ENCODE data around the gene PTPN20. TPM values are rescaled to one million over a fixed set of nuclear protein-coding genes. Genes with fewer than 3 reads are reported as not detected.

Gene PTPN20
- total RNA-seq, 2 donors from 2014 or later = 9.7 to 14.2 TPM

DNA sequence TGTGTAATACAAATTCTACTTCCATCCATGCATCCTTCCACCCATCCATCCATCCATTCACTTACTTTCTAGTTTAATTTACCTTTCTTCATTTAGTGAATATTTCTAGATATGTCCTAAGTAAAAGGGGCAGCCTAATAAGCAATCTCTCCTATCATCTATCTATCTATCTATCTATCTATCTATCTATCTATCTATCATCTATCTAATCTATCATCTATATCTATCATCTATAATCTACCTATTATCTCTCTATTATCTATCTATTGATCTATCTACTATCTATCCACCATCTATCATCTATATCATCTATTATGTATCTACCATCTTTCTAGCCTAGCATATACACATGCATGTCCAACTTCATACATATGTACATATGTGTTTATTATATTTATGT lies 104.2 kb downstream of the PTPN20 start:
- intact Hi-C loops (cut with DNase I) = no loop called here
- DNase-seq = no peak
- ATAC-seq = no peak

DNA sequence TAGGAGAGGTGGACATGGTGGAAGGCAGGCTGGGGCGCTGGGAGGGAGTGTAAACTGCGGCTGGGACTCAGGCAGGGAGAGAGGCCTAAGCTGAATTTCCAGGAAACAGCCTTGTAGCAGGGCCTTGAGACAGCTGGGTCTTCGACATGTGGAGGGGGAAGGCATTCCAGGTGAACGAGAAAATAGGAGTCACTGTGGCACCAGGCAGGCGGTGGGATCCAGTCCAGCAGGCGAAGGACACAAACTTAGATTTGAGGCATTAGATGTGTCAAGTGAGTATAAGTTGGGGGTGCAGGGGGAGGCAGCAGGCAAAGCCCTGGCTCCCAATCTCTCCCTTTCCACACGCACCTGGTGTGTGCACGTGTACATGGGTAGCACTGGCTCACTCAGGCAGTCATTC lies 105.3 kb downstream of the PTPN20 start:
- no peak for ATAC-seq
- no peak for DNase-seq
- intact Hi-C loops (cut with DNase I) = no loop called here

DNA sequence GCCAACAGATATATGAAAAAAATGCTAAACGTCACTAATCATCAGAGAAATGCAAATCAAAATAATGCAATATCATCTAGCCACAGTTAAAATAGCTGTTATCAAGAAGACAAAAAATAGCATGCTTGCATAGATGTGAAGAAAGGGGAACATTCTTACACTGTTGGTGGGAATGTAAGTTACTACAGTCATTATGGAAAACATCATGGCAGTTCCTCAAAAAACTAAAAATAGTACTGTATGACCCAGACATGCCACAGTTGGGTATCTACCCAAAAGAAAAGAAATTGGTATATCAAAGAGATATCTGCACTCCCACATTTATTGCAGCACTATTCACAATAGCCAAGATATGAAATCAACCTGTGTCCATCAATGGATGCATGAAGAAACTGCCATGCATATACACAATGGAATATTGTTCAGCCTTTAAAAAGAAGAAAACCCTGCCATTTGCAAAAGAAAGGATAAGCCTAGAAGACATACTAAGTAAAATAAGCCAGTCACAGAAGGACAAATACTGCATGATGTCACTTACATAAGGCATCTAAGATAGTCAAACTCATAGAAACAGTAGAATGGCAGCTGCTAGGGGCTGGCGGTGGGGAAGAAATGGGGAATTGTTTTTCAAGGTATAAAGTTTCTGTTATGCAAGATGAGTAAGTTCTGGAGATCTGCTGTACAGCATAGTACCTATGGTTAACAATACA lies 107.0 kb downstream of the PTPN20 start:
- no peak for ATAC-seq
- intact Hi-C loops (cut with DNase I) = no loop called here

DNA sequence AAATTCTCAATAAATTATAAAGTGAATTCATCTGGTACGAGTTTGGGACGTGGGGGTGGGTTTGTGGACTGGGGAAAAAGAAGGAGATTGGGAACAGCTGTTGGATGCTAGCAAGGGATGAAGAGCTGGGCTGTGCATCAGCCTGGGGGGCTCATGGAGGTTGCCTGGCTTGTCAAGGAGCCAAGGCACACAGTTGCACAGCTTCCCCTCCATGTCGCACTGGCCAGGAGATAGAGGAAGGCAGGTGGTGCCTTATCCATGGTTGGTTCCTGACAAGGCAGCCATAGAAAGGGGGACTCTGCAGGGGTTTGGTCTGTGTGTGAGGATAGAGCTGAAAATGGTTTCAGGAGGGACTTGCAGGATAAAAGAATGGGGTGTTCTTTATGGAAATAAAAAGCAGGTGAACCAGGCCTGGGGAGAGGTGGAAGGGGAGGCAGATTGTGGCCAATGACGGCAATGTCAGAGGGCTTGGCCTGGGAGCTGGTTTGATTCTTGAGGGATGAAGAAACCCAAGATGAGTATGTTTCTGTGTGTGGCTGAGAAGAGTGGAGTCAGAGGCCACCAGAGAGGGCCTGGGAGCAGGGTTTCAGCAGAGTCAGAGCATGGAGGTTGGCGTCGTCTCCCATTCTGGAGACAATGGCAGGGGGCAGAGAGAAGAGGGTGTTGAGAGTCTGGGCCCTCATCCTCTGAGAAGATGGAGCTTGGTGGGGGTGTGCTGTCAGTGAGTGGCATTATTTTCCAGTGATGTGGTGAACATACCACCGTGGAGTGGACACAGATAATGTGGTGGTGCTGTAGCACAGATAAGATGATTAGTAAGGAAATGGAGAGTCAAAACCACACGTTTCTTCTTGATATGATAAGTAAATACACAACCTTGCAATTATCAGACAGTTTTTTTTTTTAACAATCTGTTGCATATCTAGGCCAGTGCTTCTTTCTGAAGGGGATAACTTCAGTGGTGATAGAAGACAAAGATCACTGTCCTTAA lies 108.2 kb downstream of the PTPN20 start:
- ATAC-seq (no peak), DNase-seq (no peak)
- intact Hi-C loops (cut with DNase I) = no loop called here

More for the DNA sequence above, 107.0 kb downstream of the PTPN20 start:
- DNase-seq = no peak

DNA sequence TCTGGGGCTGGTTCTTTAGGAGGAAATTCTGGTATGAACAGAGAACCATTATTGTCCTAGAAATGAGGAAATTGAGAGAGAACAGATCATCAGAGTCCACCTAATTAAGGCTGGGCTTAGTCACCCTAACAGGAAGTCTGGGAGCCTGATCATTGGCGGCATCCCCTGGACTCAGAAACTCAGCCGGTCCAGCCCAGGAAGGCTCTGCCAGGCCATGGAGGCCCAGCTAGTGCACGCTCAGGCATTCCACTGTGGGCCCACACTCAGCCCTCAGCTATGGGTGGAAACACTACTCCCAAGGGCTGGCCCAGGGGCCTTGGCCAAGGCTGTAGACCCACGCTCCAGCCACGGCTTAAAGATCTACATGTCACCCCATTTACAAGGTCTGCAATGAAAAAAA lies 109.2 kb downstream of the PTPN20 start:
- intact Hi-C loops (cut with DNase I) = no loop called here
- peak in 1 of 2 donors; percentile 25 for ATAC-seq
- peak; percentile 52 for DNase-seq

DNA sequence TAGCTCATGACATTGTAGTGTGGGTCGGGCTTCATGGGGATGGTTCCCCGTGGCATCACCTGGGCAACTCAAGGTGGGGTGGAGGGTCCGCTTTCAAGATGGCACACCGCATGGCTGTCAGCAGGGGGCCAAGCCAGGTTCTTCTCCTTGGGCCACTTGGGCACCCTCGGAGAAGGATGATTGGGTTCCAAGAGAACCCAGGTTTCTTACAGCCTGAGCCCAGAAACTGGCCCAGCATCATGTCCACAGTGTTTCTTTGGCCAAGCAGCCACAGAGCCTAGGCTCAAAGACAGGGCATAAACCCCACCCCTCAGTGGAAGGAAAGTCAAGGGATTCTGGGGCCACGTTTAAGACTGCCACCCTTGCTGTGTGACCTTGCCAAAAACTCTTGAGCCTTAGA lies 110.6 kb downstream of the PTPN20 start:
- intact Hi-C loops (cut with DNase I) = no loop called here
- no peak for DNase-seq

DNA sequence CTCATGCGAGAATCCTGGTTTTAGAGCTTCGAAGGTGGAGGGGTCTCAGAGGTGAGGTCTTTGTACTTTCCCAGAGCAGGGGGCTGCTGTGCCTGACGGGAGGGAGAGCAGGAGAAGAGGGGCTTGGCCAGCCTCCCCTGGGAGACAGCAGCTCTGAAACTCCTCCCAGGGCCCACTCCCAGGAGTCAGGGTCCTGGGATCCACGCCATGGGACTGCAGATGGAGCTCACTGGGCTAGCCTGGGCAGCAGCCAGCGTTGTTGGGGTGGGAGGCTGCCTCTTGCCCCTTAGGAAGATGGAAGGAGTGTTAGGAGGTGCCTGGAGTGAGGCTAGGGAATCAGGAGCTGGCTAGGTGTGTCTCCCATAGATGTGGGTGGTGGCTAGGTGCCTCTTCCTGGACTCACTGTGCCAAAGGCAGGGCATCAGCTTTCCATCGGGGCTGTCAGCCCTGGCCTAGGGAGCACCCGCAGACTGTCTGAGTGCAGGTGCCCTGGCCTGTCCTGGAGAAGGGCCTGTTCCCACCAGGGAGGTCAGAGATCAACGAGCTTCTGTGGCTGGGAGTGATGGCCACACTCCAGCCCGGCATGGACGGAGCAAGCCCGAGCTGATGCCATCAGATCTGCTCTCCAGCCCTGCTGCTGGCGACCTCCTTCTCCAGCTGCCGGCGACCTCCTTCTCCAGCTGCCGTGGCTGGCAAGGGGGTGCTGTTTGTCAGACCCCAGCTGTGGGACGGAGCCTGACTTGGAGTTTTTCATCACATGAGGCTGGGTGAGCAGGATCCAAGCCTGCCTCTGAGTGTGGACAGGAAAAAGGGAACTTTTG lies 111.3 kb downstream of the PTPN20 start:
- intact Hi-C loops (cut with DNase I) = no loop called here
- ATAC-seq (peak; percentile 28 to 38), DNase-seq (no peak)

More for the DNA sequence above, 110.6 kb downstream of the PTPN20 start:
- no peak for ATAC-seq

DNA sequence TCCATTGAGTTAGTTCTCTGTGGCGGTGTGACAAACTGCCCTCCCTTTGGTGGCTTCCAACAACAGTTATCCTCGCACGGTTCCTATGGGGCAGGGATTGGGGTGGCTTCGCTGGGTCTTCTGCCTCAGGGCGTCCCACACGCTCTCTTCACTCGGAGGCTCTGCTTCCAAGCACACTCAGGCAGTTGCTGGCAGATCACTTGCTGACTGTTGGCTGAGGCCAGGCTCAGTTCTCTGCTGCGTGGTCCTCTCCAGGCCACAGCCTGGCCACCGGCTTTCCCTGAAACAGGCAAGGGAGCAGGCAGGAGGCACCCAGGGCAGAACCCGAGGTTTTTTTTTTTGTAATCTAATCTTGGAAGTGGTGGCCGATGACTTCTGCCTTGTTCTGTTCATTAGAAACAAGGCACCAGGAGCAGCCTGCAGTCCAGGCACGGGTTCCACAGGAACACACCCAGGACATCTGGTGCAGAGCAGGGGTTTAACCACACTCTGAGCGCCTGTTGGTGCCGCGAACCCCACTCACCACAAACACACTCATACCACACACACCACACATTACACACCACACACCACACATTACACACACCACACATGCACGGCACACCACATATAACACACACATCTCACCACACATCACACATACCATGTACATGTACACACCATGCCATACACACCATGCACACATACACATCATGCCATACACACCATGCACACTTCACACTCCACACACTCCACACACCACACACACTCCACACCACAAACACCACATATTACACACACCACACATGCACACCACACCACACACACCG lies 112.2 kb downstream of the PTPN20 start:
- ATAC-seq = peak; percentile 19 to 72
- DNase-seq = no peak
- intact Hi-C loops (cut with DNase I) = no loop called here

DNA sequence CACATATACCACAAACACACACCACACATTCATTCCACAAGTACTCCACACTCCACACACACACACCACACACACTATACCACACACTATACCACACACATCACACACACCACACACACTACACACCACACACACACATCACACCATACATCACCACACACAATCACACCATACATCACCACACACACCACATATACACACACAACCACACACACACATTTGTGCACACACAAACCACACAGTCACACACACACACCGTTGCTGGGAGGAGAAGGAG lies 112.8 kb downstream of the PTPN20 start:
- intact Hi-C loops (cut with DNase I) = no loop called here
- DNase-seq (no peak), ATAC-seq (no peak)

DNA sequence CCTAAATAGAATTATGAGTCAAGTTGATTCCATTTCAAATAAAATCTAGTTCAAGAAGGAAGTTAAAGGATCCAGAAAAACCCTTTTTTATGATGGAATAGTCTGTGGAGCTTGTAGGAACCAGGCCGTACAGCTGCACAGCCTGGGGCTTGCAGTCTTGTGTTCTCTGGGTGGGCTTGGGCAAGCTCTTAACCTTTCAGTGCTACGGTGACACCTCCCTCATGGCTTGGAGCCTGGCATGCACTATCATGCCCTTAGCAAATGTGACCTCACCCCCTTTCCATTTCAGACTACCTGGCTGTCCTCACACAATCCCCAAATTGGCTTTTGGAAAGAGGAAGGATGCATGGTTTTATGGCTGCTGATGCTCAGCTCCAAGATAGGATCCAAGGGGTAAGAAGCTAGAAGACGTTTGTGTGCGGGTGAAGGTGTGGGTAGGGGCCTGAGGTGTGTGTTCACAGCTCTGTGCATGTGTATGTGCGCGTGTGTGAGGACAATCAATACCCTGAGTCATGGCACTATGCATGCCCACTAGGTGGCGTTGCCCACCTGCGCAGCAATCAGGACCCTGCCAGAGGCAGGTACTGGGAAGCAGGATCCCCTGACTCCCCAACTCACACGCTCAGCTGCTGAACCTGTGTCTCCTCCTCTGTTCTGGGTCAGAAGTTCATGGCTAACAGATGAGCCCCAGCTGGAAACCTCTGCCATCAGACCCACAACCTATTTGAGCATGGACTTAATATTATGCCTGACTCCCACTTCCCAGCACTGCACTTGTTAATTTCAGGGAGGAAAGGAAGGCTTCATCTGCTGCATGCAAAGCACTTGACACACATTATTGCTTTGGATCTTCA lies 113.4 kb downstream of the PTPN20 start:
- ATAC-seq (peak; percentile 59 to 66), DNase-seq (peak; percentile 60)
- intact Hi-C loops (cut with DNase I) = loop anchor here (5.0 kb wide), 1 partner anchor 288 kb away; no protein-coding TSS in a partner anchor

DNA sequence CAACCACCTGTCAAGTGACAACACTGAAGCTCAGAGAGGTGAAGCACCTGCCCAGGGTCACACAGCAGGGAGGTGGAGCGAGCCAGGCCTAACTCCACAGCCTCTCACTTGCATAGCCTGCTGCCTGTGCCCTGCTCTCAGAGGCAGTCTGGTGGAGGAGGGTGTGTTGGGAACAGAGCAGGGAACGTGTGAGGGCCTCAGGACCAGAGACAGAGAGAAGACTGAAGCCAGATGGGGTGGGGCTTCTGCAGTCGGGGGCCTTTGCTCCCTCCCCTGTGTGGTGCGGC lies 114.0 kb downstream of the PTPN20 start:
- ATAC-seq (no peak), DNase-seq (no peak)
- intact Hi-C loops (cut with DNase I) = loop anchor here (5.0 kb wide), 1 partner anchor 287 kb away; no protein-coding TSS in a partner anchor

DNA sequence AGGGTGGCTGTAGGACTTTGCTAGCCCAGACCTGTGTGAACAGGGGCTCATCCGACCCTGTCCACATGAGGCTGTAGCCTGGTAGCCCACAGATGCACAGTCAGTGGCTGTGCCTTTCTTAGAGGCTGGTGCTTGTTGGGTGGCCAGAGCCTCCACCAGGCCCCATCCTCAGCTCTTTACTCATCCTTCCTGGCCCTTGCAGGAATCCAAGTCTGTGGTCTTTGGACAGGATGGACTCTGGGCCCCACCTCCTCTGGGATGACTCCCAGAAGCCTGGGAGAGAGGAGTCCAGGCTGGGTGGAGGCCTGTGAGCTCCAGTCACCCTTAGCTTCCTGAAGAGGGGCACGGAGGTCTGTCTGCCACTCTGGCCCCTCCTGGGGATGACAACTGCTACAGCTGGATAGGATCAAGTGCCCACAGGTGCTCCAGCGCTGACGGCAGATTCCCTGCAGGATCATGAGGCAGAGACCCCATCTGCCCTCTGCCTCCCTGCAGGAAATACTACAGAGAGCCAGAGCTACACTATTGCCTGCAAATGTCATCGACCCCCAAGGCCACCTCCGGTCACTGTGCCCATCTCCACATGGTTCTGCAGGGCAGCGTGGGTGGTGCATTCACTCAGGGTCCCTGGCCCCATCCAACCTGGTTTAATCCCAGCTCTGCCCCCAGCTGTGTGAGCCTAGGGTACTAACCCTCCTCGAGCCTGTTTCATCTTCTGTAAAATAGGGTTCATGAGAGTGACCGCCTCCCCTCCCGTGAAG lies 114.5 kb downstream of the PTPN20 start:
- intact Hi-C loops (cut with DNase I) = loop anchor here (5.0 kb wide), 1 partner anchor 287 kb away; no protein-coding TSS in a partner anchor
- ATAC-seq (peak in 1 of 2 donors; percentile 46), DNase-seq (peak; percentile 34)

DNA sequence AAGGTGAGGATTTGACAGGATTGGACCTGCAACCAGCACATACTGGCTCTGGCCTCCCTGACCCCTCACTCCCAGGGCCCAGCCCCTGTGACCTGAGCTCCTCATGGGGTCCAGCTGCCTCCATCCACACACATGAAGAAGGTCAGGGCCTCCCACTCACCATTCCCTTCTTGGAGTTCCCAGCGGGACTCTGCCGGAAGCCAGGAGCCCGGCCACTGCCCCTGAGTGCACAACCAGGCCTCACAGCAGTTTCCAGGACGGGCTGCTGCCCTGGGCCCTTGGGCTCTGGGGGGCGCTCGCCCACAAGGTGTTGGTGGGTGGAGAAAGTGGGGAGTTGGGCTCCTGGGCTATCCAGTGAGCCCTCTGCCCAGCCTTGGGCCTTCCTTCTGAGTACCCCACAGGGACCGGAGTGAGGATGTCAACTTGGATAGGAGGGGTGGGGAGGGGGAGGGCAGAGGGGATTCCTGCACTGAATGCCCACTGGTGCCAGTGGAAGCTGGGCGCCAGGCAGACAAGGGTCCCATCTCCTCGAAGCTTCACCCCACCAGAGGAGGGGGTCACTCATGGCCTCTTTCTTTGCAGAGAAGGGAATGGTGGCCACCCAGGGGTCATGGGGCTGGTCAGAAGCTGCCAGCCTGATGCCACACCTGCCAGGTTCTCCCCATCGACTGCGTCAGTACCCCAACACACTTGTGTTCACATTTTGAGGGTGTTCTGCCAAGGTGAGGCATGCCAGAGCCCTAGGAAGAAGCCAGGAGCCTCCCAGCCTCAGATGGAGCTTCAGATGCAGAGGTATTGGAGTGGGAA lies 115.3 kb downstream of the PTPN20 start:
- intact Hi-C loops (cut with DNase I) = loop anchor here (5.0 kb wide), 1 partner anchor 286 kb away; no protein-coding TSS in a partner anchor
- ATAC-seq (no peak), DNase-seq (no peak)

DNA sequence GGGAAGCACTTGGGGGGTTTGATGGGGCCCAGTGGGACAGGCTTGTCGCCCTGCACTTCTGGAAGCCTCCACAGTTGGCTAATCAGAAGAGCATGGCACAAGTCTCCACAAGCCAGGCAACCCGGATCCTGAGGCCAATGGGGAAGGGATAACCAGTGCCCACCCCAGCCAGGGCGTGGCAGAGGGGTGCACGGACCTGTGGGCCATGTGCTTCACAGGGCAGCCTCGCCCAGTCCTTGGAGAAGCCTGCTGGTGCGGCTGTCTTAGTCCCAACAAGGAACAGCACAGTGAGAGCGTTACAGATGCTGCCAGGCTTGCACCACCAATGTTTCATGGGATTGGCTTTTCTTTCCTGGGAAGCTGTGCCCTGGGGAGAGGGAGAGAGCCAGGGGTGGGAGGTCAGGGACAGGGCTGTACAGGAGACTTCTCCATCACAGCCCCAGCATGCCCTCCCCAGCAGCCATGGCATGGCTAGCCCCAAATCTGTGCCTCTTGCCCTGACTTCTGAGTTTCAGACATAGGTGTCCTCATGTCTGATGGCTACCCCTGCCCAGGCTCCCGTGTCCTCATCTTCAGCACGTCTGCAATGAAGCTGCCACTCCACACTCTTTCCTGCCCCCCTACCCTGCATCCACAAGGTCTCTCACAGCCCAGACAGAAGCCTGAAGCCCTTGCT lies 116.0 kb downstream of the PTPN20 start:
- no peak for ATAC-seq
- DNase-seq = no peak
- intact Hi-C loops (cut with DNase I) = loop anchor here (5.0 kb wide), 1 partner anchor 285 kb away; no protein-coding TSS in a partner anchor

DNA sequence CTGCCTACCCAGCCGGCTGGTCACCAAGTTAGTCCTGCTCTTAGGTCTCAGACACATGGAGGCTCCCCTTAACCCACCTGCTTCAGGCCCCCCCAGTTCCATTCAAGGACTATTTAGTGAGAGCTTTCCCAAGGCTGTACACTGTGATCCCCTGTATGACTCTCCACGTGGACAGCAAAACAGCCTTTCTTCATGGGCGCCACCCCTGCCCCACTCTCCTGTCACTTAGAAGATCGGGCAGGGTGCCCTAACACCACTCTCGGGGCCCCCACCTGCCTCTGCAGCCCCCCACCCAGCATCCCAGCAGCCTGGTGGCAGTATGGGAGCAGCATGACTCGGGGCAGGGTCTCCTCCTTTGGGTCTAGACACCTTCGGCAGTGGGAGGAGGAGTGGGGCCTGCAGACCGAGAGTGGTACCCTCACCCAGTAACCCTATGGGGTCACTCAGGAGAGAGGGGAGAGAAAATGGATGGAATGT lies 116.6 kb downstream of the PTPN20 start:
- intact Hi-C loops (cut with DNase I) = loop anchor here (5.0 kb wide), 1 partner anchor 284 kb away; no protein-coding TSS in a partner anchor

More for the DNA sequence above, 116.6 kb downstream of the PTPN20 start:
- DNase-seq (no peak), ATAC-seq (no peak)

Data from left cardiac atrium (tissue), 4 donors.